ENCODE results near the gene SERPINE3.

DNA sequence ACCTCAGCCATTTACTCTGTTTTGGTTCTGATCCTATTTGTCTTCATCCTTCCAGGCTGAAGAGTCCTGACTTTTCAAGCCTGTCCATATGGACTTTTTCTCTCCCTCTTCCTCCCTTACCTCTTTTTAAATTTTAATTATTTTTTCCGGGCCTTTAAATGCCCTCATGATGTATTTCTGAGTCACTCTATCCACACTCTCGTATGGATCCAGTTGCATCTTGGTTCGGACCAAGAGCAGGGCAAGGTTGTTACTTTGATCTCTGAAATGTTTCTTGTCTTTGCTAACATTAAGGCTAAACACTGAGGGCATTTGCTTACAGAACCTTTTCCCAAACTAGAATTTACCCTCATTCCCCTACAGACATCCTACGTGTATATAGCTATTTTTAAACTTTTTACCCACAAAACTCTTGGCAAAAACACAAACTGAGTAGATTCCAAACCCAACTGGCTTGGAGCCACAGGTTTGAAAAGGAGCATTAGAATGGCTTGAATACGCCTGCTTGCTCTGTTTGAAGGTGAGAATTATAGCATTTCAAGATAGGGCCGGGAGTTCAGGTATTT, 47.4 kb upstream of the SERPINE3 start:
- TF ChIP-seq CTCF (IDR thresholded peaks at IDR 0.05) (no peak), POLR2AphosphoS5 (IDR thresholded peaks at IDR 0.05) (no peak)
